T-helper 17 cell (primary cell): Measurements from ENCODE around the gene P3H3. TPM values are rescaled to one million over a fixed set of nuclear protein-coding genes. Genes with fewer than 3 reads are reported as not detected.
A peak's percentile ranks its signal among the peaks of the same experiment; 100 is the strongest.

Experiments used
- ATAC-seq: fragments of 150-1000 bp; cut with Tn5 transposase; 2 replicates; pipeline ENCODE4 v1.10.0; 2021; ENCODE audit warnings: mild to moderate bottlenecking, moderate library complexity
- DNase-seq, 3 donors: peaks; one replicate each; pipeline versions ENCODE4 v3.0.0 to v3.0.0-alpha.2; 2020 to 2021
- H3K9me3 ChIP-seq: one replicate; pipeline ENCODE4 v1.7.0; 2013; ENCODE audit warnings: low read length, mild to moderate bottlenecking; ENCODE audit not compliant: control insufficient read depth, poor library complexity, severe bottlenecking
- H3K27ac Mint-ChIP-seq: one replicate; pipeline ENCODE4 v1.8.0; 2022; ENCODE audit warnings: mild to moderate bottlenecking, moderate library complexity, mixed read lengths
- H3K27me3 Mint-ChIP-seq: one replicate; pipeline ENCODE4 v1.8.0; 2022; ENCODE audit warnings: mixed read lengths
- H3K36me3 Mint-ChIP-seq: one replicate; pipeline ENCODE4 v1.8.0; 2022; ENCODE audit warnings: low read depth, mixed read lengths
- H3K4me1 Mint-ChIP-seq: one replicate; pipeline ENCODE4 v1.8.0; 2022; ENCODE audit warnings: mild to moderate bottlenecking, mixed read lengths
- H3K4me3 Mint-ChIP-seq: one replicate; pipeline ENCODE4 v1.8.0; 2022; ENCODE audit warnings: mild to moderate bottlenecking, moderate library complexity, mixed read lengths
- total RNA-seq, 4 donors: library from RNA in 2 of 4; stranded (reverse) in 2 of 4; gene quantifications; one replicate each; pipeline ENCODE4 v1.2.3 and lab custom pipeline; 2022 to 2026

The P3H3 gene
- total RNA-seq, 2 donors from 2014 or later = 0.97 to 1.3 TPM

- H3K27ac Mint-ChIP-seq = peak within 1 kb of the TSS; percentile 99
- H3K9me3 ChIP-seq = no peaks in the 10 kb centered on the region
- peaks cover 56% of the 10 kb centered on the region for H3K4me1 Mint-ChIP-seq
- ATAC-seq (peak; percentile 62), DNase-seq (peak; percentile 41 to 50 (median 48))
- peaks cover 8% of the 10 kb centered on the region for H3K36me3 Mint-ChIP-seq
- no peaks in the 10 kb centered on the region for H3K27me3 Mint-ChIP-seq
- peak within 1 kb of the TSS; percentile 100 for H3K4me3 Mint-ChIP-seq
Measured at GRCh38 chr12:6788972-6789924, 39.0 kb upstream of the P3H3 start, which contains the start of gene CD4. Gene CD4 (plus strand): TSS chr12:6789528. CDS start chr12:6800139, 10,611 bp downstream.

DNA sequence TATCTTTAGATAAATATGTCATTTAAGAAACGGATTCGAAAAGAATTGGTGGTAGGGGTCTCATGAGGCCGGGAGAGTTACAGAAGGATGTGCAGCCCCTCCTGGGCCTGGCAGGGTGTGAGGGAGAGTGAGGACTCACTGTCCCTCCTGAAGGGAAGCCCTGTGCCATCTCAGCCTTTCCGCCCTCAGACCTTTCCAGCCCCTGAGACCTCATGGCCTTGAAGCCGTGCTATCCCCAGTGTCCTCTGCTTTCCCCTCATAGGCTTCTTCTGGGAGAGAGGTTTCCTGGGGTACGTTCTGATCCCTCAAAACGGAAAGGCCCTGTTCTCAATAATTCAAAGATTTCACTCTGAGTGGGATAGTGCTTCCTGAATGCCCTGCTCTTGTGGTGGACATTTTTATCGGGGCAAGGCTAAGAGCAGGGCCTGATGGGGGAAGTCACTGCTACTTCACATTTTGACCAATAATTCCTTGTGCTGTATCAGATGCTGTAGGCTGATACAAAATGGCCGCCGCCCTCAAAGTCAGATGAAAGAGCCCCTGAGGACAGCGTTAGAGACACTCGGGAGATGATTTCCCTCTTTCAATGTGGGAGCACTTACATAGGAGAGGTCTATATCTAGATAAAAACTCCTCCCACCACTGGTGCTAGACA, 37.6 kb upstream of the P3H3 start:
- H3K9me3 ChIP-seq = no peaks in the 10 kb centered on the region
- ATAC-seq = peak; percentile 58
- Mint-ChIP-seq H3K36me3 (peaks cover 15% of the 10 kb centered on the region), H3K27ac (peak overlapping the region; percentile 99), H3K27me3 (no peaks in the 10 kb centered on the region), H3K4me1 (peaks cover 59% of the 10 kb centered on the region), H3K4me3 (peak overlapping the region; percentile 100)
- DNase-seq = peak in 2 of 3 donors; percentile 26 to 30

- ATAC-seq = peak; percentile 14
- Mint-ChIP-seq H3K36me3 (peaks cover 15% of the 10 kb centered on the region), H3K27ac (peak overlapping the region; percentile 99), H3K4me1 (peaks cover 59% of the 10 kb centered on the region), H3K27me3 (no peaks in the 10 kb centered on the region), H3K4me3 (peak overlapping the region; percentile 100)
- DNase-seq = no peak
- no peaks in the 10 kb centered on the region for H3K9me3 ChIP-seq
Measured at GRCh38 chr12:6791931-6792520, 36.2 kb upstream of the P3H3 start.

DNA sequence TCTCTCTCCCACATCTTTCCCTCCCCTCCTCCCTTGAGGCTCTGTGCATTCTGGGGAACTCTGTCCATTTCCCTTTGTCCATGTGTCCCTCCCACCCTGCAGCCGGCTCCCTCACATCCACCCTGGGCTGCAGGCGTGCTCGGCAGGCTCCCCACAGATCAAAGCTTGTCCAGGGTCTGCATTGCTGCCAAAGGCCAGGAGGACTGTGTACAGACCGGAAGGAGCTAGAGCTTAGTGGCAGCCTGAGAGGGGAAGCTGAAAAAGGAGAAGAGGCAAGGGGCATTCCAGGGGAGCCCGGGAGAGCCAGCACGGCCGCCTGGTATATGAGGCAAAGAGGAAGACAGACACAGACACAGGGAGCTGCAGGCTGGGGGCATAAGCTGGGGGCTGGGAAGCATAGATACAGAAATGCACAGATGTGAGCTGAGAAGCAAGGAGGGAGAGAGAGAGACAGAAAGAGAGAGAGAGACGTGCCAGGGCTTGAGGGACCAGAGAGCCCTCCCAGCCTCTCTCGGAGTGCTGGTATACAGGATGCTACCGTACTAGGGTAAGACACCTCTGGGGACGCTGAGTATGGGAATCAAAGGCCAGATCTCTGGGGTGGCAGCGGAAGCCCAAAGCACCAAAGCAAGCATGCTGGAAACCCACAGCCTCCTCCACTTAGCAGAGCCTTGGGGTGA, 35.5 kb upstream of the P3H3 start:
- ATAC-seq (peak; percentile 63), DNase-seq (peak in 1 of 3 donors; percentile 32)
- peak overlapping the region; percentile 100 for H3K4me3 Mint-ChIP-seq
- peaks cover 15% of the 10 kb centered on the region for H3K36me3 Mint-ChIP-seq
- no peaks in the 10 kb centered on the region for H3K9me3 ChIP-seq
- no peaks in the 10 kb centered on the region for H3K27me3 Mint-ChIP-seq
- peak overlapping the region; percentile 99 for H3K27ac Mint-ChIP-seq
- H3K4me1 Mint-ChIP-seq = peaks cover 63% of the 10 kb centered on the region

- H3K27ac Mint-ChIP-seq = peak overlapping the region; percentile 83
- H3K27me3 Mint-ChIP-seq = no peaks in the 10 kb centered on the region
- ATAC-seq (no peak), DNase-seq (no peak)
- peaks cover 18% of the 10 kb centered on the region for H3K36me3 Mint-ChIP-seq
- H3K4me1 Mint-ChIP-seq = peaks cover 62% of the 10 kb centered on the region
- H3K4me3 Mint-ChIP-seq = peak overlapping the region; percentile 43
- H3K9me3 ChIP-seq = no peaks in the 10 kb centered on the region
Measured at GRCh38 chr12:6795088-6795487, 33.1 kb upstream of the P3H3 start.

GRCh38 chr12:6796576-6796975, 31.6 kb upstream of the P3H3 start:
- no peaks in the 10 kb centered on the region for H3K9me3 ChIP-seq
- ATAC-seq (no peak), DNase-seq (no peak)
- H3K4me1 Mint-ChIP-seq = peaks cover 59% of the 10 kb centered on the region
- no peaks in the 10 kb centered on the region for H3K27me3 Mint-ChIP-seq
- H3K36me3 Mint-ChIP-seq = peaks cover 18% of the 10 kb centered on the region
- H3K4me3 Mint-ChIP-seq = peak overlapping the region; percentile 57
- peak overlapping the region; percentile 83 for H3K27ac Mint-ChIP-seq

DNA sequence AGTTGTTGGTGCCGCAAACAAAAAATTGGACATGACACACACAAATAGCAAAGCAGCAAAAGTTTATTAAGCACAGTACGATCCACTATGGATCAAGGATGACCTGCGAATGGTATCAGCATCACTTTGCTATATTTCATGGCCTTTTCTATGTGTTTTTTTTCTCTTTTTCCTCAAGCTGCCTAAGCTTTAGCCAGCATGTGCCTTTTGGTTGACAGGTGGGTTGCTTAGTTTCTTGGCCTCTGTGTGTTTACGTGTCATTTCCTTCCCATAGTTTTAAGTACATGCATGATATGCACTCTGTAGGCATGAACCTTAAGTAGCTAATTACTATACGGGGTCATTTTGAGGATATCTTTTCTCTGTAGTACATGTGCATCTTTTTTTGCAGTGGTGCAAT, 29.1 kb upstream of the P3H3 start:
- Mint-ChIP-seq H3K4me3 (no peak overlapping the region), H3K27ac (peak overlapping the region; percentile 88), H3K36me3 (peaks cover 13% of the 10 kb centered on the region), H3K27me3 (no peaks in the 10 kb centered on the region), H3K4me1 (peaks cover 40% of the 10 kb centered on the region)
- ATAC-seq = no peak
- H3K9me3 ChIP-seq = no peaks in the 10 kb centered on the region
- DNase-seq = no peak

DNA sequence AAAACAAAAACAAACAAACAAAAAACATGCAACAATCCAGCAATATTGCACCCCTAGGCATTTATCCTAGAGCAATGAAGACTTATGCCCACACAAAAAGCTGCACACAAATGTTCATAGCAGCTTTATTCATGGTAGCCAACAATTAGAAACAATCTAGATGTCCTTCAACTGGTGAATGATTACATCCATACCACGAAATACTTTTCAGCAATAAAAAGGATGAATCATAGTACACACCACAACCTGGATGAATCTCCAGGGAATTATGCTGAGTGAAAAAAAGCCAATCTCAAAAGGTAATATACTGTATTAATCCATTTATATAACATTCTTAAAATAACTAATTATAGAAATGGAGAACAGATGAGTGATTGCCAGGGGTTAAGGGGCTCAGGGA, 21.0 kb upstream of the P3H3 start:
- H3K36me3 Mint-ChIP-seq = peaks cover 8% of the 10 kb centered on the region
- DNase-seq = no peak
- H3K4me1 Mint-ChIP-seq = peaks cover 19% of the 10 kb centered on the region
- no peaks in the 10 kb centered on the region for H3K27me3 Mint-ChIP-seq
- no peak for ATAC-seq
- no peak overlapping the region for H3K4me3 Mint-ChIP-seq
- no peaks in the 10 kb centered on the region for H3K9me3 ChIP-seq
- H3K27ac Mint-ChIP-seq = no peak overlapping the region

DNA sequence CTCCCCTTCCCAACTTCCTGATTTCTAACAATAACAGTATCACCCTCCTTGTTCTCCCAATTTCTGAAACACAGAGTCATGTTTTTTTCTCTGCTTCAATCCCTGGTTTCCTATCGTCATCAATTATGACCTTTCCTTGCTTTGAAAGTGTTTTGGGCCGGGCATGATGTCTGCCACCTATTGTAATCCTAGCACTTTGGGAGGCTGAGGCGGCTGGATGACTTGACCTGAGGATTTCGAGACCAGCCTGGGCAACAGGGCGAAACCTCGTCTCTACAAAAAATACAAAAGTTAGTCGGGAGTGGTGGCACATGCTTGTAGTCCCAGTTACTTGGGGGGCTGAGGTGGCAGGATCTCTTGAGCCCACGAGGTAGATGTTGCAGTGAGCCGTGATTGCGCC, 19.2 kb upstream of the P3H3 start:
- no peaks in the 10 kb centered on the region for H3K27me3 Mint-ChIP-seq
- no peak for ATAC-seq
- DNase-seq = no peak
- peak overlapping the region; percentile 93 for H3K27ac Mint-ChIP-seq
- H3K36me3 Mint-ChIP-seq = peaks cover 11% of the 10 kb centered on the region
- no peak overlapping the region for H3K4me3 Mint-ChIP-seq
- peaks cover 18% of the 10 kb centered on the region for H3K4me1 Mint-ChIP-seq
- H3K9me3 ChIP-seq = no peaks in the 10 kb centered on the region

DNA sequence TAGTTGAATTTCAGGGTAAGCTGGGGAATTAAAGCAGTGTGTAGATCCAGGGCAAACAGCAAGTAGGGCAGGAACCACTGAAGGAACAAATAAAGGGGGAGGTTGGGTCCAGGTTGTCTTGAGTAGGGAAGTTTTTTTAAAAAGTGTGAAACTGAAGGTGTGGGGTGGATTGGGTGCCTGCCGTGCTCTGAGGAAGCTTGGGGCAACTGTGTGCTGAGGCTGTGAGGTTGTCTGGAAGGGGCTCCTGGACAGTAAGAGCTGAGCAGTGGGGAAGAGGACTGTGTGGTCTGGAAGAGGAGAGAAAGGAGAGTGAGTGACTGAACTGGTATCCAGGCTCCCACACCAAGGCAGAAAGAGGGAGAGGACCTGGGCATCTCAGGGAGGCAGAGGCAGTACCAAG, 17.4 kb upstream of the P3H3 start:
- Mint-ChIP-seq H3K36me3 (peaks cover 7% of the 10 kb centered on the region), H3K27ac (peak overlapping the region; percentile 93), H3K27me3 (no peaks in the 10 kb centered on the region), H3K4me3 (no peak overlapping the region), H3K4me1 (peaks cover 16% of the 10 kb centered on the region)
- no peaks in the 10 kb centered on the region for H3K9me3 ChIP-seq
- no peak for ATAC-seq
- no peak for DNase-seq

DNA sequence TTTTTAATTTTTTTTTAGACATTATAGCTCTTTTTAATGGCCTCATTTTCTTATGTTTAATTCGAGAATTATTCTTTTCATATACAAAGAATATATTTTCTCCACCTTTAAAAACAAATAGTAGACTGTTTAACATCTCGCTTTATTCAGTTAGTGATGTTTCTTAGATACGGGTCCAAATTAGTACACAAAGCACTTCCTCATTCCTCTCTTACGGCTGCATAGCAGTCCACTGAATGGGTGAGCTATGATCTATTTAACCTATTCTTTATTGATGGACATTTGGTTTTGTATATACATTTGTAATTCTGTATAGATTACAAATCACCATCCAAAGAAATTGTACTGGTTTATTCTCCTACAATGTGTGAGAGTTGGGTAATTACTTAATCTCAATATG, 14.8 kb upstream of the P3H3 start:
- Mint-ChIP-seq H3K4me1 (peaks cover 19% of the 10 kb centered on the region), H3K27ac (no peak overlapping the region), H3K36me3 (peaks cover 13% of the 10 kb centered on the region), H3K27me3 (no peaks in the 10 kb centered on the region), H3K4me3 (no peak overlapping the region)
- DNase-seq (no peak), ATAC-seq (no peak)
- no peaks in the 10 kb centered on the region for H3K9me3 ChIP-seq

- no peak overlapping the region for H3K27ac Mint-ChIP-seq
- H3K27me3 Mint-ChIP-seq = no peaks in the 10 kb centered on the region
- no peak for DNase-seq
- H3K4me1 Mint-ChIP-seq = peaks cover 18% of the 10 kb centered on the region
- no peak overlapping the region for H3K4me3 Mint-ChIP-seq
- no peak for ATAC-seq
- H3K9me3 ChIP-seq = no peaks in the 10 kb centered on the region
- peaks cover 14% of the 10 kb centered on the region for H3K36me3 Mint-ChIP-seq
Measured at GRCh38 chr12:6816598-6816997, 11.6 kb upstream of the P3H3 start.

DNA sequence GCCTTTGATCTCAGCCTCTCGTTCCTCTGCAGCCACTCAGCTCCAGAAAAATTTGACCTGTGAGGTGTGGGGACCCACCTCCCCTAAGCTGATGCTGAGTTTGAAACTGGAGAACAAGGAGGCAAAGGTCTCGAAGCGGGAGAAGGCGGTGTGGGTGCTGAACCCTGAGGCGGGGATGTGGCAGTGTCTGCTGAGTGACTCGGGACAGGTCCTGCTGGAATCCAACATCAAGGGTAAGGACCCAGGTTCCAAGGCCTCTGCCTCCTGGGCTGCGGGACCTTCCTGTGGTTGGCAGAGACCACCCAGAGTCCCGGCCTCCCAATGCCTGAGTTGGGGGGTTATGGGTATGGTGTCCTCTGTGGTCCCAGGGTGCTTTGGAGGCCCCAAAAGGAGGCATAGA, 11.1 kb upstream of the P3H3 start:
- H3K4me3 Mint-ChIP-seq = no peak overlapping the region
- peaks cover 14% of the 10 kb centered on the region for H3K36me3 Mint-ChIP-seq
- peaks cover 21% of the 10 kb centered on the region for H3K4me1 Mint-ChIP-seq
- H3K9me3 ChIP-seq = no peaks in the 10 kb centered on the region
- H3K27me3 Mint-ChIP-seq = no peaks in the 10 kb centered on the region
- ATAC-seq = no peak
- no peak for DNase-seq
- H3K27ac Mint-ChIP-seq = peak overlapping the region; percentile 16
